PFSK-1 (cell line): ENCODE measurements around the gene LDLRAD4.

Source experiments
- FOXP2 ChIP-seq: optimal IDR thresholded peaks from 2 replicates; pipeline ENCODE3; 2011; ENCODE audit warnings: borderline replicate concordance, control low read depth, inconsistent platforms; ENCODE audit not compliant: insufficient read depth; ENCODE audit errors: extremely low read length, extremely low read depth
- POLR2AphosphoS5 ChIP-seq: IDR thresholded peaks from 2 replicates; pipeline ENCODE4 v1.6.1; 2012; ENCODE audit warnings: low read depth, mild to moderate bottlenecking, control low read depth, low read length, moderate library complexity
- REST ChIP-seq, 2 experiments: IDR thresholded peaks; 2 replicates each; pipeline versions ENCODE4 v1.6.1 to v1.8.0; 2011 to 2012; ENCODE audit warnings: low read depth in 2 of 2, low read length in 2 of 2, control low read depth in 1 of 2, inconsistent platforms in 1 of 2, mild to moderate bottlenecking in 1 of 2, moderate library complexity in 1 of 2; ENCODE audit not compliant: insufficient read depth in 1 of 2
- SIN3A ChIP-seq: IDR thresholded peaks from 2 replicates; pipeline ENCODE4 v1.6.1; 2012; ENCODE audit warnings: mild to moderate bottlenecking, low read length, moderate library complexity, borderline replicate concordance; ENCODE audit not compliant: insufficient read depth
- TAF1 ChIP-seq: IDR thresholded peaks from 2 replicates; pipeline ENCODE4 v1.6.1; 2012; ENCODE audit warnings: low read length, control low read depth, borderline replicate concordance; ENCODE audit not compliant: insufficient read depth

The LDLRAD4 gene

GRCh38 chr18:13630716-13631268 lies 412.2 kb downstream of the LDLRAD4 start:
- no peak for TF ChIP-seq POLR2AphosphoS5
- no peak for TF ChIP-seq SIN3A
- TF ChIP-seq FOXP2, result no peak
- no peak for TF ChIP-seq TAF1
- TF ChIP-seq REST (IDR thresholded peaks at IDR 0.05; ENCODE audit: insufficient read depth in 1 of 2, low read depth in 2 of 2, low read length in 2 of 2), result no peak

- TF ChIP-seq SIN3A, result no peak
Observed at GRCh38 chr18:13633700-13634099, 415.1 kb downstream of the LDLRAD4 start.

- no peak for TF ChIP-seq REST (IDR thresholded peaks at IDR 0.05; ENCODE audit: insufficient read depth in 1 of 2, low read depth in 2 of 2, low read length in 2 of 2)
- no peak for TF ChIP-seq SIN3A
- no peak for TF ChIP-seq POLR2AphosphoS5
- no peak for TF ChIP-seq TAF1
- no peak for TF ChIP-seq FOXP2
Observed at GRCh38 chr18:13635046-13635445, 416.5 kb downstream of the LDLRAD4 start.

GRCh38 chr18:13638719-13639595 lies 420.4 kb downstream of the LDLRAD4 start:
- TF ChIP-seq POLR2AphosphoS5 (no peak), SIN3A (no peak), TAF1 (no peak), REST (IDR thresholded peaks at IDR 0.05; ENCODE audit: insufficient read depth in 1 of 2, low read depth in 2 of 2, low read length in 2 of 2) (no peak), FOXP2 (no peak)

GRCh38 chr18:13640266-13640860 lies 421.8 kb downstream of the LDLRAD4 start:
- no peak for TF ChIP-seq FOXP2
- no peak for TF ChIP-seq SIN3A
- TF ChIP-seq REST (IDR thresholded peaks at IDR 0.05; ENCODE audit: insufficient read depth in 1 of 2, low read depth in 2 of 2, low read length in 2 of 2), result no peak
- no peak for TF ChIP-seq TAF1
- TF ChIP-seq POLR2AphosphoS5, result no peak
